GM18868 (cell line): Measurements from ENCODE around the gene KDM6B.

Experiments
- ATAC-seq: cut with Tn5 transposase; IDR thresholded peaks from one replicate; pipeline ENCODE4 v1.9.1; 2021; ENCODE audit warnings: mild to moderate bottlenecking, moderate library complexity; ENCODE audit not compliant: unreplicated experiment

Gene KDM6B

DNA sequence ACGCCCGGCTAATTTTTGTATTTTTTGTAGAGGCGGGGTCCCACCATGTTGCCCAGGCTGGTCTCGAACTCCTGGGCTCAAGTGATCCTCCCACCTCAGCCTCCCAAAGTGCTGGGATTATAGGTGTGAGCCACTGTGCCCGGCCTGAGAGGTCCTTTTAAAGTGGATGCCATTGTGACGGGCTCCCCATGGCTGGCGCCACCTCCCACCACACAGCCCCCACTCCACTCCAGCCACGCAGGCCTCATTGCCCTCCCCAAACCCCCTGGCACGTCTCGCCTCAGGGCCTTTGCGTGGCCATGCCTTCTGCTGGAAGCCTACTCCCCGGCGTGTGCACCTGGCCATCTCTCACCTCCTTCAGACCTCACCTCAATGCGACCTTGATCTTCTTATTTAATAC, 11.9 kb upstream of the KDM6B start:
- no peak for ATAC-seq

DNA sequence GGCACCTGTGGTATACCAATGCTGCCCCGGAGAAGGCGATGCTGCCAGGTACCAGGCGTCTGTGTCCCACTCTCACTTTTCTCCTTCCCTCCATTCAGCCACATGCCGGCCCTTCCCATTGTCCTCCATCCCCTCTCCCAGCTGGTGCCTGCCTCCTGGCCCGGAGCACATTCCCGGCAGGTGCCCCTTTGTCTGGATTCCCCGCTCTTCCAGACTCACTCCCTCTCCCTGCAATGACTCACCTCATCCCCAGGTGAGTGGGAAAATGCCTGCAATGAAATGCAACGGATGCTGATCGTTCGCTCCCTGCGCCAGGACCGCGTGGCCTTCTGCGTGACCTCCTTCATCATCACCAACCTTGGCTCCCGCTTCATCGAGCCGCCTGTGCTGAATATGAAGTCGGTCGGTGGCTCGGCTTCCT, 10.4 kb upstream of the KDM6B start:
- no peak for ATAC-seq

DNA sequence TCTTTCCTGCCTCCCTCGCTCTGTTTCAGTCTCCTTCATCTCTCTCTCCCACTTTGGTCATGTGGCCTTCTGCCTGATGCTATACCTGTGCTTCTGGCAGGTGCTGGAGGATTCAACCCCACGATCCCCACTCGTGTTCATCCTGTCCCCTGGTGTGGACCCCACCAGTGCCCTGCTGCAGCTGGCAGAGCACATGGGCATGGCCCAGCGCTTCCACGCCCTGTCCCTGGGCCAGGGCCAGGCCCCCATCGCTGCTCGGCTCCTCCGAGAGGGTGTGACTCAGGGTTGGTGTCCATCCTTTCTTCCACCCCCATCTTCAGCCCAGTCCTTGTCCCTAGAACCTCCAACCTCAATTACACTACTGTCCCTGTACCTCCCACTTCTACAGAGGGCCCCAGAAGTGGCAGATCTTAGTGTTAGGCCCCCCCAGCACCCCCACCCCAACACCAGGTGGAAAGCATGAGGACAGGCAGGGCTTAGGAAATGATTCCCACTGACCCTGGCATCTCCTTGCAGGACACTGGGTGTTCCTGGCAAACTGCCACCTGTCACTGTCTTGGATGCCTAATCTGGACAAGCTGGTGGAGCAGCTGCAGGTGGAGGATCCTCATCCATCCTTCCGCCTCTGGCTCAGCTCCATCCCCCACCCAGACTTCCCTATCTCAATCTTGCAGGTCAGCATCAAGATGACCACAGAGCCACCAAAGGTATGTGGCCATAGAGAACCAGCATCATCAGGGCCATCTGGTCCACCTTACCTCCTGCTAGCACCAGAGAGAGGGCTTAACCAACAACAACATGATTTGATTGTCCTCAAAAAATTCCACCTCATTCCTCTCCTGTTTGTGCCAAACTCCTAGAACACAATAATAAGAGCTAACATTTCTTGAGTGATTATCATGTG, 9.7 kb upstream of the KDM6B start:
- ATAC-seq = no peak

DNA sequence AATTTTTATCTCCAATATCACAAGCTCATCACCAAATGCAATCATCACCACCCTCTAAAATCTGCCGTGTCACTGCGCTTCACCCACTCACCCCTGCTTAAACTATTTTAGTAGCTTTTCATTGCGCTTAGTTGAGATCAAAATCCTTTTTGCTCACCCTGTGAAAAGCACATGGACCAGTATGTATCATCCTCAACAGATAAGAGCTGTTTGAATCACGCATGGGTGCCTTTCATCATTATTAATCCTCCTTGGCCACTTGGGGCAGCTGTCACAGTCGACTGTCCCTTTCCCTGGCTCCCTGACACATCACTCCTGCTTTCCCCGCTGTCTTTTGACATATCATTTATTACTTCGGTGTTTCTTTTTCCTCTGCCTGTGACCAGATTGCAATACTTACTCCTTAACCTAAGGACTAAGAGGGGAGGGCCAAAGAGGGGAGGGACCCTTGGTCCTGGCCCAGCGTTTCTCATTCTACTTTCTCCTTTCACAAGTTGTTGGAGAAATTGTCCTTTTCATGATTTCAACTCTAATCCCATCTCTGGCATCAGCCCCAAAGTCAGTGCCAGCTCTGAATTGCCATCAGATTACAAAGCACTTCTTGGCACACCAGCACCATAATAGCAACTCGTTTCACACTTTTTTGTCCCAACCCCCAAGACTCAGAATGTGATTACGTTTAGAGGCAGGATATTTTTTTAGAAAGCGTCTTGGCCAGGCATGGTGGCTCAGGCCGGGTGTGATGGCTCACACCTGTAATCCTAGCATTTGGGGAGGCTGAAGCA, 8.6 kb upstream of the KDM6B start:
- no peak for ATAC-seq

DNA sequence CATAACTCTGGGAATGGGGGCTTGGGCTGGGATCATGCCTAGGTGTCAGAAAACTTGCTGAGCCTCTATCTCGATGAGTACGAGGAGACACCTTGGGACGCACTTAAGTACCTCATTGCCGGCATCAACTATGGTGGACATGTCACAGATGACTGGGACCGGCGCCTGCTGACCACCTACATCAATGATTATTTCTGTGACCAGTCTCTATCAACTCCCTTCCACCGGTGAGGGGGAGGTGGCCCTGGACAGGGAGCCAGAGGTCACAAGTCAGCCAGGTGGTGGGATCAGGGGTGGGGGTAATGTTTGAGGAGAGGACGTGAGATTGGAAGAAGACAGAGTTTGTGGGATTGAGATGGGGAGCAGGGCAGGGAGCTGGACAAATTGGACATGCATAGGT, 3.4 kb upstream of the KDM6B start:
- no peak for ATAC-seq

DNA sequence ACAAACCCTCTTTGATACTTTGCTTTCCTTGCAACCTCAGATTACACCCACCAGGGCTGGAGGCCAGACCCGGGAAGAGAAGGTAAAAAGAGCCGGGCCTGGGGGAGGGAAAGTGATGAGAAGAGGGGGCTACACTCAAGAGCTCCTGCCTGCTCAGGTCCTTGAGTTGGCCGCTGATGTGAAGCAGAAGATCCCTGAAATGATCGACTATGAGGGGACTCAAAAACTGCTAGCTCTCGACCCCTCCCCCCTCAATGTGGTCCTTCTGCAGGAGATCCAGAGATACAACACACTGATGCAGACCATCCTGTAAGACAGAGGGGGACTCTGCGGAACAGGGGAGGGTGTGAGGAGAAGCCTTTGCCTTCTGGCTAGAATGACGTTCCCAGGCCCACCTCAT, 2.8 kb upstream of the KDM6B start:
- ATAC-seq = no peak

DNA sequence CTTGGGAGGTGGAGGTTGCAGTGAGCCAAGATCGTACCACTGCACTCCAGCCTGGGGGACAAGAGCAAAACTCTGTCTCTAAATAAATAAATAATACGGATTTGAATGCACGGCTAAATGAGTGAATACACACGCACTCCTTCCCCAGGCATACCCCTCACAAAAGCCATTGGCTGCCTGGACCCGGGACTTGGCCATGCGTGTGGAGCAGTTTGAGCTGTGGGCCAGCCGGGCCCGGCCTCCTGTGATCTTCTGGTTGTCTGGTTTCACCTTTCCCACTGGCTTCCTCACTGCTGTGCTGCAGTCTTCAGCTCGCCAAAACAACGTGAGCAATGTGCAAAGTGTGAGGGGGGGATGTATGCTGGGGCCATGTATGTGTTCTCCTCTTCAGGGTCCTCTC, 1.6 kb upstream of the KDM6B start:
- ATAC-seq = no peak

DNA sequence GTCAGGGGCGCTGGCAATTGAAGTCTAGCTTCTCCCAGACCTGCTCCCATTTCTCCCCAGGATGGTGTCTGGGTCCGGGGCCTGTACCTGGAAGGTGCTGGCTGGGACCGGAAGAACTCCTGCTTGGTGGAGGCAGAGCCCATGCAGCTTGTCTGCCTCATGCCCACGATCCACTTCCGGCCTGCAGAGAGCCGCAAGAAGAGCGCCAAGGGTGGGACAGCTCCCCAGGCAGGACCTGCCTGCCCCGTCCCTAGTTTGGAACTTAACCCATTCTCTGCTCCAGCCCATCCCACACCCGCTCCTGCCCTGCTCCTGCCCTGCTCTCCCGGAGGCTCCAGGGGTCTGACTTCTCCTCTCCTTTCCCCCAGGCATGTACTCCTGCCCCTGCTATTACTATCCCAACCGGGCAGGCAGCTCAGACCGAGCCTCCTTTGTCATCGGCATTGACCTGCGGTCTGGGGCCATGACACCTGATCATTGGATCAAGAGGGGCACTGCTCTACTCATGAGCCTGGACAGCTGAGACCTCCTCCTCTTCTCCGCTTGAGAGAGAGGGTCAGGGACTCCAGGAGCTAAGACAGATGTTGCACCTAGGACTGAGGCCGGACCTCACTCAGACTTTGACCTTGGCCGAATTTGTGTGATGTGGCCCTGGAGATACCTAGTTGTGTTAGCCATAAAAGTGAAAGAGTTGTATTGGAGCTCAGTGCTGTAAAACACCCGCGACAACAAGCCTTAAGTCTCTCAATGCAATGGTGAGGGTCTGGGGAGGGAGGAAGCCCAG, 814 bp upstream of the KDM6B start:
- no peak for ATAC-seq

DNA sequence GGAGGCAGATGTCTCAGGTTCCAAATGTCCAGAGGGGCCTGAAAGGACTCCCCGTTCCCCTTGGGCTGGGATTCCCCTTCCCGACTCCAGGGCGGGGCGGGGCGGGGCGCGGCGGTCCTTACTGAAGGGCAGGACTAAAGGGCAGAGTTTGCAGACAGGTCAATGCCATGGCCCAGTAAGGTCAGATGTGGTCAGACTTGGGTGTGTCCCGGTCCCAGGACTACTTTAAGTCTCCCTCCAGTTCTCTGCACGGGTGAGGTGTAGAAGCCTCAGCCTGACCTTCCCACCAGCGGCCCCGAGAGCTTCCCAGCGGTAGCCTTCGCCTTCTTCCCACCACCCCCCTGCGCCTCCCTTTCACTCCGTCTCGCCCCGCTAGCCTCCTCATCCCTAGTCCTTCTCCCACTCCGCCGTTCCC, 532 bp downstream of the KDM6B start:
- ATAC-seq = no peak

DNA sequence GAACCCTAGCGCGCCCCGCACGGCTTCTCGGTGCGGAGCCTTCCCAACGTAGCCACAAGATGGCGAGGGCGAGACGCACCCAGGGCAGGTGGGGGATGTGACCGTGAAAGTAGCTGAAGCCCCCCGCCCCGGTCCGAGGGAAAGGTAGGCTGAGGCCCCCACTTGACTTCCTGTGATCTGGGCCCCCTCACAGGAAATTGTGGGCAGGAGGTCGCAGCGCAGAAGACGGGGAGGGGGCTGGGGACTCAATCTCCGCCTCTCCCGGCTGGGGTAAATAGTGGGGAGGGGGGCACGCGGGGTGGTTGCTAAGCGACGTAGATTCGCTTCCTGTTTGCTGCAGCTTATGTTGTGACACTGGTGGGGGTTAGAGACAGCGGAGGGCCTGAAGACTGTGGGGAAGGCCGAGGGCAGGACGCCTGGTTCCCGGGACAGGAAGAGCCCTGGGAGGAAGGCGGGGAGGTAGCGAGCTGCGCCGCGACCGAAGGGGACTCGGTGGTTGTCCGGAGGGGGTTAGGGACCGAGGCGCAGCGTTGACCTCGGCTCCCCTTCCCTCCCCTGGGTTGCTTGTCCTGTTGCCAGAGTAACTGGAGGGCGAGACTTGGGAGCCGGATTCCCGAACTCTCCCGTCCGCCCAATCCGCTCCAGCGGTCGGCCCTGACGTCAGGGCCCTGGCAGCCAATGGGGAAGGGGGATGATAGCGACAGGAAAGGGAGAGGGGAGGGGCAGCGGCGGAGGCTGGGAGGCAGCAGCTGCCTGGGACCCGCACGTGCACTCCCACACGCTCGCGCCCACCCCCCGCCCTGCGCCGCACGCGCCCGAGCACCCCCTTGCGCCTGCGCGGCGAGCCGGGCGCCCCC, 1.2 kb downstream of the KDM6B start:
- peak; percentile 54 for ATAC-seq

DNA sequence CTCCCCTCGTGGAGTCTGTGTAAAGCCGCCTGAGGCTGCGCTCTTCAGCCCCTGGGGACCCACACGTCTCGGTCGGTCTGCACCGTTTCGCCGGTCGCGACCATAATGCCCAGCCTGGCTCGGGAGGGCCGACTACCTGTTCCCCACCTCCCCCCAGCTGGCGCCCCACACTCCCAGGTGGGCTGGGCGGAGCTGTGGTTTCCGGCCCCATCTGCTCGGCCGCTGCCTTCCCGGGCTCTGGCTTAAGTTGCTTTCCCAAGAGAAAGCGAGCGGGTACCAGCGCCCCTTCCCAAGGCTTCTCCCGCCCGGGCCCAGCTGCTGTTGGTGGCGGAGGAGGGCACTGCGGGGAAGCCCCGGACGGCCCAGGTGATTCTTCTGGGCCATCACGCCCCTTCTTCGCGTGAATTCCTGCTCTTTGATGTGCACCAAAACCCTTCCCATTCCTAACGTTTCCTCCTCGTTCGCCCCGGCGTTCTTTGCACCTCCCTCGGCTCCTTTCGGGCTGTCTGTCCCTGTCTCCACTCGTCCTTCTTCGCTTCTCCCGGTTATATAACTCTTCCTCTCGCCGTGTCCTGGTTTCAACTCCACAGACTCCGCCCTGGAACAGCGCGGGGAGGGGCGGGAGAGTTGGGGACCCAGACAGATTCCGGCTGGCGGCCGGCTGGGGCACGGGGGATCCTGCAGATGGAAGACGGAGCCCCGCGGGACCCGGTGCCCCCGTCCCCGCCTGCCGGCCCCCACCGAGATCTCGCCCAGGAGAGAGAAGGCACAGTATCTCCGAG, 2.0 kb downstream of the KDM6B start:
- ATAC-seq = no peak

DNA sequence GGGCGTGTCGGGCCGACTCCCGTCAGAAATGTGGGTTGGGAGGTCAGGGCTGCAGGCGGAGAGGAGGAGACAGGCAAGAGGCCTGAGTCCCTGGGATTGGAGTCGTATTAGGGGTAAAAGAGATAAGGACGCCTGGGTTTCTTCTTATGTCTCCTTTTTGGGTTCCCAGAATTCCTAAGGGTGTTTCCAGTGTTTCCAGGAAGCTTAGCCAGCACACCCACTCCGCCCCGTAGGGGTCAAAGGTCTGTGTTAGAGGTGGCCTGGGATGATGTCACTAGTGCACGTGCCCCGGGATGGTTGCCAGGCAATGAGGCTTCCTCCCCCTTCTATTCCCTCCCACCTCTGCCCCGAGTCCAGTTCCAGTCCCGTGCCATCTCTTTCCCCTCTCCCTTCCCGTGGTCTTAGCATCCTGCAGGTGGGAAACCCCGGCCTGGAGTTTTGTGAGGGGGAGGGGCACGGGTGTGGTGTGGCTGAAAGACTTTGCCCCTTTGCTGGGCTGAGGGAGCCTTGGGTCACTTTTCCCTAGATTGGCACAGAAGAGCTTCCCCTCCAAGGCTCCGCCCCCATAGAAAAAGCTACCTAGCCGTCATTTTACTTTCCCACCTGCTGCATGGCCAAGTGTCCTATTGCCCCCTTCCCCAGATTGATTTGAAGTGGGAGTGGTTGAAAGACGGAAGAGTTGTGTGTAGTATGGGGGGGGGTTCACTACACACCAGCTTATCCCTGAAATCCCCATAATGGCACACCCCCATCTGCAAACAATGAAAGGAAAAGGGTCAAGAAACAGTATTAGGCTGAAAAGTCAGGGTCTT, 2.8 kb downstream of the KDM6B start:
- ATAC-seq = no peak

DNA sequence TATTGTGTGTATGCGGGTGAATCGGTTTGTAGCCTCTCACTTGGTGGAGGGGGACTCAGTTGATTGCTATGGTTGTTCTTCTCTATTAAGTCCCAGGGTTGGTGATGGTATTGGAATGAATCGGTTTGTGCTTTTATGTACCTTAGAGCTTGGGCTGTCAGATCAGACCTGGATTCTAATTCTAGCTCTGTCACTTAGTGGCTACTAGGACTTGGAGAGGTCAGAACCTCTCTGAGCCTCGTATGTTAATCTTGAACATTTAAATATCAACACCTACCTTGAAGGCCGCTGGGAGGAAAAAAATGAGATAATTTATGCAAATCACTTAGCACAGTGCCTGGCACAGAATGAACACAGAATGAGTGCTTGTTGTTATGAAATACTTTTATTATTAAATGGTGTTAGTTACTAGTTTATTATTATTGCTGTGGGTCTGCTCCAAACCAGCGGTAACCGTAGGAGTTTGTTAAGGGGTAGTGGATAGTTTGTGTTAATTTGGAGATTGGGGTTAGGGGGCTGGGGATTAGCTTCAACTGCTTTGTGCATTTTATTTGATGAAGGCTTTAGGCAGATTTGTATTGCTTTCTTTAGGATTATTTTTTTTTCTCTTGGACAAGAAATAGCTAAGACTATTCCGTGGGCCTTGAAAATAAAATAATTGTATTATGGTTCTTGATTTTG, 3.5 kb downstream of the KDM6B start:
- no peak for ATAC-seq

DNA sequence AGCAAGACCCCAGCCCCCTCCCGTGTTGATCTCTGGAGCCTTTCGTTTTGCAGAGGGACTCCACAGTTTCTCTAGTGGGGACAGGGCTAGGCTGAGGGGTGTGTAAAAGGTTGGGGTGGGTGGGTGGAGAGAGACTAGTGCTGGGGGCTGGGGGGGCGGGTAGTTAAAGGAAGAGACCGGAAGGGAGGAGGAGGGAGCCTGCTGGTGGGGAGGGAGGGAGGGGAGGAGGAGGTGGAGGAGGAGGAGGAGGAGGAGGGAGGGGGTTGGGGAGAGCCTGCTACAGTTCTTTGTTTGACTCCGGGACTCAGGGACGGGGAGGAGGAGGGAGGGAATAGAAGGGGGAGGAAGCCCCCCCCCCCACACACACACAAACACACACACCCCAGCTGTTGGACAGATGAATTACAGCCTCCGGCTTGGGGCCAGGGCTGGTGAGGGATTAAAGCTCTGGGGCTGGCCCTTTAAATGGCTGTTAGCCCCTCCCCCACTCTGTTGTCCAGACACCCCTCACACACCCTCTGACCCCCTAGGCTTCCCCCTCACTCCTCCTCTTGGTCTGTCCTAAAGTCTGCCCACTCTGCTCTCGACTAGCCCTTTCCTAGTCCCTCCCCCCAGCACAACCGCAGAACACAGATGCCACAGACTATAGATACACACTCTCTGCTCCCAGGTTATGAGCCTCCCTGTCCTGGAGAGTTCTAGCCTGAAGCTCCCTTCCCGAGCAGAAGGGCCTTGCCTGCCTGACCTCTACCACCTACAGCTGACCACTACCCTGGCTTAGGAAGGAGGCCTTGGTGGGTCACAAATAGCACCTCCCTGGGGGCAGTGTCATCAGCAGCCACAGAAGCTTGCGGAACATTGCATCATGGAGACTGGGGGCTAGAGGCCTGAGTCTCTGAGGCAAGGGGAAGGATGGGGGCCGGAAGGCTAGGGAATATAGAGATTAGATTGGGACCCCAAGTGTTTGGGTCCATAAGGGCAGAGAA, 4.4 kb downstream of the KDM6B start:
- no peak for ATAC-seq

DNA sequence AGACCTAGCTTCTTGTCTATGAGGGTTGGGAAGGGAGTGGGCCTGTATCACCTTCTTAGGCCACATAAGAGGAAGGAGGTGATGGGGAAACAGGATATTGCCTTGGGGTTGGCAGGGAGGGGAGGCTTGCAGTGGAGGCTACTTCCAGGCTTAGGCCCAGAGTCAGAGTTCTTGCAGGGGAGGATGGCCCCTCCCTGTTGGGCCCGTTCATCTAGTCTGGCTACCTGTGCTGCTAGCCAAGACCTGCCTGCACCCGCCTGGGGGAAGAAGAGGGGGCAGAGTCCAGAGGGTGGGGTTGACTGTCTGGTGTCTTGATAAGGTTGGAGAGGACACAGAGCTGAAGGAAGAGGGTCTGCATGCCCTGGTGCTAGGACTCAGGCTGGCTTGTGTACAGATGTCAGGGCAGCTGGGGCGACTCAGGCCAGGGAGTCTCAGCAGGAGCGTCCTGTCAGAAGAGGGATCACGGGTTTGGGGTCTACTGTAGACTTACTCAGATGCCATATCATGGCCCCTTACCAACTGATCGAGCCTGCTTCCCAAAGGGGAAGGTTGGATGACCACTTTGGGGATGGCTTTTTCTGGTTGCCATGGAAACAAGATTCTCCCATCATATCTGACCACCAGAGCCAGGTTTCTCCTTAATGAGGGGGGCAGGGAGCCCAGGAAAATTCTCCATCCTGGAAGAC, 5.3 kb downstream of the KDM6B start:
- ATAC-seq = no peak

DNA sequence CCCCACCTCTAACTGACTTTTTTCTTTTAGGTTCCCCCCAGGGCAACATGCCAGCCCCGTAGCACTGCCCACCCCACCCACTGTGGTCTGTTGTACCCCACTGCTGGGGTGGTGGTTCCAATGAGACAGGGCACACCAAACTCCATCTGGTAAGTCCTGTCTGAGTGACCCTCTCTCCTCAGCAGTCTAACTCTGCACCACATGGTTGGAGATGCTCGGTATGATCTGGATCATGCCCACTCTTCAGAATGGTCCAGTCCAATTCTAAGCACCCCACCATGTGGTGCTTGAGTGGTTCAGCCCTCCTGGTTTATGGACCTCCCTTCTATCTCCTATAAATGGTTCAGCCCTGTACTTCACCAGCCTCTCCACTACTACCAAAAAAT, 5.9 kb downstream of the KDM6B start:
- no peak for ATAC-seq

DNA sequence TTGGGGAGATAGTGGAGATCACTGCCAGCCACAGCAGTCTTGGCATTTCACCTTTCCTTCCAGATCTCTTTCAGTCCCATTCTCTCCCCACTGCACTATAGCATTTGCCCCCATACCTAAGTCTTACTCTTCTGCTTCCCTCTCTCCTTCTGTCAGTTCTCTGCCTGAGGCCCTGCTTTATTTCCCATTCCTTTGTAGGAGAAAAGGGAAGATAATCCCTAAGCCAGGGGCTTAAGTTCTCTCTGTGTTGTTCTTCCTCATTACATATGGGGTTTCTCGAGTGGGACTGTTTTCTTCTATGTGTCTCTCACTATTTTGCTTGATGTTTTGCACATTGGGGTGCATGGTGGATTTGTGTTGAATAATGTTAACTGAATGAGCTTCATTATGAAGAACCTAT, 6.4 kb downstream of the KDM6B start:
- ATAC-seq = no peak
